Measurements from ENCODE around the gene GABBR1.

The GABBR1 gene

DNA sequence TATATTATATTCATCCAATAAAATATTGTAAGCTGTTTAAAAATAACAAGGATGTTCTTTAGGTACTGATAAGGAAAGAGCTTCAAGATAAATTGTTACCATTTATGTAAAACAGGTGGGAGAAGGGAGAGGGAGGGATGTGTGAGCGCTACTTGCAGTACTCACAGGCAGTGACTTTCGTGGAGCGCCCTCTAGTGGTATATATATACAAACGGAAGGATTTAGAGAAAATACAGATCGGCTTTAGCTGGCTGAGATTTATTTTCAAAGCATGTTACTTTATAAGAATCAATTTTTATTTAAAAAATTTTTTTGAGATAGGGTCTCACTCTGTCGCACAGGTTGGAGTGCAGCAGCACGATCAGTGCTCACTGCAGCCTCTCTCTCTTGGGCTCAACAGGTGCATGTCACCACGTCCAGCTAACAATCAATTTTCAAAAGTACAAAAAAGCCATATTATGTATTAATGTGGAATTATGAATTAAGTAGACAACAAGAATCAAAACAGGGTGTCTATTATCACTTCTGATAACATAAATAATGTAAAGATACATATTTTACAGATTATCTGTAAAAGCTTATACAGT lies 20.6 kb upstream of the GABBR1 start:
- DNase-seq (ENCODE audit: low read depth): peak; percentile 9

DNA sequence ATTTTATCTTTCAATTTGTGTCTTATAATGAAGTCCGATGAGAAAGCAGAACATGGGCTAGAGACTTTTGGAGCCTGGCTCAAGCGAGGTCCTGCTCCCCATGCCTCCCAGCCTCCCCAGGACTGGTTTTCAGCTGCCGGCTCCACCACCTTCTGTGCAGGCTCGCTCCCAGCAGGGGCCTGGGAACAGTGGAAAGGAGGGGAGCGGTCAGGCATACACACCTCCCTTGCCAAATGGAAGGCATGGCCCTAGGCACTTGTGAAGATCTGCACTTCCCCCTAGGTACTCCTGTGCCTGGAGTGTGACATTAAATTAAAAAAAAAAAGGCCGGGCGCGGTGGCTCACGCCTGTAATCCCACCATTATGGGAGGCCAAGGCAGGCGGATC lies 19.2 kb upstream of the GABBR1 start:
- DNase-seq (ENCODE audit: low read depth): no peak

DNA sequence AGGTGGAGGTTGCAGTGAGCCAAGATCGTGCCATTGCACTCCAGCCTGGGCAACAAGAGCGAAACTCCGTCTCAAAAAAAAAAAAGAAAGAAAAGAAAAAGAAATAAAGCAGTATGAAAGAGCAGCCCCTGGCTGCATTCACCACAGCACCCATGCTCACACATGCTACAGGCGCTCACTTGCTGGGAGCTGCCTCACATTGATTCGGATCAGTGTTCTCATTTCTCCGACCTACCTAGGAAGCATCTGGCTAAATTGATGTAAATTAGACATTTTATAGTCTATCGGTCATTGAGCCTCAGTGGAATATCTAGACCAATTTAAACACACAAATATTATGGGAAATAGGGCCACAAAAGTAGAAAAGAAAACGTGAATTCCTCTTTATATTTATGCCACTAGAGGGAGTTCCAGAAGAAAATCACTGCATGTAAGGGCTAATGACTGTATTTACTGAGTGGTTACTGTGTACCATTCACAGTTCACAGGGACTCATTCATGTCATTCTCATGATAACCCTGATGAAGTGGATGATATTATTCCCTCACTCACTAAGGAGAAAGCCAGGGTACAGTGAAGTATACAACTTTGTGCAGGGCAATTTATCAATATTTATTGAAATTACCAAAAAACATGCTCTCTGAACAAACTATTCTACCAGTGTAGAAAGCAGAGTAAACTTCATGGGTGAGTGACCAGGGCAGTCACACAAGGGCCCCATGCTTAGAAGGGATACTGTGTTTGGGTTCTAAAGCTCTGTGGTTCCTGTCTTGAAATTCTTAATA lies 18.6 kb upstream of the GABBR1 start:
- no peak for DNase-seq (ENCODE audit: low read depth)

DNA sequence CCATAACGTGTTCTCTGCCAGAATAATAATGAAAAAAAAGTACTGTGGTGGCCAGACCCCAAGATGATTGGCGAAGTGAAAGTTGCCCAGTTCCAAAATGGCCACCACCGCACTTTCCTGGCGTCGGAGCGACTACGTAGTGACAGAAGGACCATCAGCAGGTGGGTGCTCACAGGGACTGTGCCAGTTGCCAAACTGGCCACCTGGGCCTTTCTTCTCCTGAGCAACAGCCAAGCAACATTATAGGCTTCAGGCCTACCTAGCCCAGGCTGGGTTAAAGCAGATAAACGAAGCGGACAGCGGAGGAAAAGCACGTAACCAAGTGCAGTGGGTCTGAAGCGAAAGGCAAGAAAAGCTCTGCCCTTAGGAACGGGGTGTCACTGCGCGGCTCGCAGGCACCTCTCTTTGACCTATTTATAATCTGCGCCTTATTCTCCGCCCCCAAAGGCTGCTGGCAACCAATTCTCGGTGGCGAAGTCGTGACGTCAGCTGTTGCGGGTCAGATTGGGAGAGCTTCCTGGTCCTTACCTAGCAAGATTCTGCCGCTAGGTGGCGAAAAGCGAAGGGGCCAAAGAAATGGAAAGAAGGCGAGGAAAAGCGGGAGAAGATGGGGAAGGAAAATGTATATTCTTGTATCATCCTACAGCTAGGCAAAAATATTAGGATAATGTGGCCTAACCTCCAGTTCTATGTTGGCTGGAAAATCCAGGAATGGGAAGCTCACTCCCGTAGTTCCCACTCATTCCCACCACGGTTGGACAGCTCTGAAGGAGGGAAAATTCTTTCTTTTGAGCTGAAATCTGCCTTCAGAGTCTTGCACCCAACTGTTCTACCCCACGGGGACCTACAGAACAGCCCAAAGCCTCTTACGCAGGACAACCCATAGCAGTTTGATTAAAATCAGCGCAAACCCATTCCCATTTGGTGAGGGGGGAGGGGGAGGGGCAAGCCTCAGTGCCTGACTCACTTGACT lies 17.0 kb upstream of the GABBR1 start:
- peak; percentile 96 for DNase-seq (ENCODE audit: low read depth)

DNA sequence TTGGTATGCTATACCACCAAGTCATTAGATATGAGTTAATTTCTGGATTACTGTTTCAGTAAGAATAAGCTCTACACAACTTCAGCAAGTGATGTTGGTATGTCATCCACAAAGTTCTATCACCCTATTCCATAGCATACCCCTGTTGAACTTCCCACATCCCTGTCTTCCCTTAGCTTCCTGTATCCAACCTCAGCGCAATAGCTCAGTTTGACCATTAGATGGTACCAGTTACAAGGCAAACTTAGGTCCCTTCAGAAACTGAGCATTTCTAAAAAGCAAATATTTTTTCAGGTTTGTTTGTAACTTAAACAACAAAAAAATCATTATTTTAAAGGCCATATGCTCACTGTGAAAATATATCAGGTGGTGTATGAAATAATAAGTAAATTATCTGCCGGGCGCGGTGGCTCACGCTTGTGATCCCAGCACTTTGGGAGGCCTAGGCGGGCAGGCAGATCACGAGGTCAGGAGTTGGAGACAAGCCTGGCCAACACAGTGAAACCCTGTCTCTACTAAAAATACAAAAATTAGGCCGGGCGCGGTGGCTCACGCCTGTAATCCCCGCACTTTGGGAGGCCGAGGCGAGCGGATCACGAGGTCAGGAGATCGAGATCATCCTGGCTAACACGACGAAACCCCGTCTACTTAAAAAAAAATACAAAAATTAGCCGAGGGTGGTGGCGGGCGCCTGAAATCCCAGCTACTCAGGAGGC lies 15.1 kb upstream of the GABBR1 start:
- DNase-seq (ENCODE audit: low read depth): no peak

DNA sequence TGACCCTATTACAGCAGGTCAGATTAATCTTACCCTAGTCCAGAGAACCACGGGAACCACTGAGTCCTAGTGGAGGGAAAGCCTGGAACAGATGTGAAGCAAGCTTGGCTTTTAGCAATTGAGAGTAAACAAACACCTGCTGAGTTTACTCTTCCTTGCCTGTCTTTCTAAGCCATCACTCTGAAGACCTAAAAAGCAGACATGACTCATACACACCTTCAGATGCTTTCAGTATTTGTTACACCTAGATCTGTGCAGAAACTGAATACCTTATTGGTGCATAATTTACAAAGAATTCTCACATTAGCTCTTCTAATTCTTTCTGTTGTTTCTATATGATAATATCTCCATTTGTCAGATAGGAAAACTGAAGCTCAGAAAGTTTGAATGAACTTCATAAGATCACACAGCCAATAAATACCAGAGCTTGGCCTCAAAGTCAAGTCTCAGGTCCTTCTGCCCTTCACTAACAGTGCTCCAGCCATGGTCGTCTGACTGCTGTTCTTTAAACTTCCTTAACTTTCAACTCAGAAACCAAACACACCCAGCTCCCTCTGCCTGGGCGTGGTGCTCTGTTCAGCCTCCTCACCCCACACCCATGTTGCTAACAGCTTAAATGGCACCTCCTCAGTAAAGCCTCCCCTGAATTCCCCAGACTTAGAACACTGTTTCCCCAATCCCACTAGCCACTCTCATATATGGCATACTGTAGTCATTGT lies 8.6 kb upstream of the GABBR1 start:
- DNase-seq (ENCODE audit: low read depth): no peak

DNA sequence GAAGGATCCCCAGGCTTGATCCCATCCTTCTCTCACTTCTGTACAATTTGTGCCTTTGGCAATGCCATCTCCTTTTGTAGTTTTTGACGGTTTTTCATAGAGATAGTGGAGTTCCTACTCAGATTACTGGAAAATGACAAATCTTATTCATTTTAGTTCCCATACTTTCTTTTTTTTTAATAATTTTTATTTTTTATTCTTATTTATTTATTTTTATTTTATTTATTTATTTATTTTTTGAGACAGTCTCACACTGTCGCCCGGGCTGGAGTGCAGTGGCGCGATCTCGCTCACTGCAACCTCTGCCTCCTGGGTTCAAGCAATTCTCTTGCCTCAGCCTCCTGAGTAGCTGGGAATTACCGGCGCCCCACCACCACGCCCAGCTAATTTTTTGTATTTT lies 4.3 kb upstream of the GABBR1 start:
- DNase-seq (ENCODE audit: low read depth): no peak

DNA sequence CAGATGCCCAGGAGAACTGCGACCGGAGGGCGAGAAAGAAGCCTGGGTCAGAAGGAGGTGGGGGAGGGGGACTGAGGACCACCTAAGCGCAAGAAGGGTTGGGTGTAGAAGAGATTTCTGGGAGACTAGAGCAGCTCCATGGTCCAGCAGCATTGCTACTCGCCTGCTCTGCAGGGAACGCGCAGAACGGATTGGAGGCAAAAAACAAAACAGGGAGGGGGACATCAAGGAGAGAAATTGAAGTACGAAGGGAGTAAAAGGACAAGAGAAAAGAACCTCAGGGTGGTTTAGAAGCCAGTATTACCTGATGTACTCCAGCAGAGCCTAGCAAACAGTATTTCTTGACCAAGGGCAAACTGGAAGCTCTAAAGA lies 537 bp upstream of the GABBR1 start:
- no peak for DNase-seq (ENCODE audit: low read depth)

DNA sequence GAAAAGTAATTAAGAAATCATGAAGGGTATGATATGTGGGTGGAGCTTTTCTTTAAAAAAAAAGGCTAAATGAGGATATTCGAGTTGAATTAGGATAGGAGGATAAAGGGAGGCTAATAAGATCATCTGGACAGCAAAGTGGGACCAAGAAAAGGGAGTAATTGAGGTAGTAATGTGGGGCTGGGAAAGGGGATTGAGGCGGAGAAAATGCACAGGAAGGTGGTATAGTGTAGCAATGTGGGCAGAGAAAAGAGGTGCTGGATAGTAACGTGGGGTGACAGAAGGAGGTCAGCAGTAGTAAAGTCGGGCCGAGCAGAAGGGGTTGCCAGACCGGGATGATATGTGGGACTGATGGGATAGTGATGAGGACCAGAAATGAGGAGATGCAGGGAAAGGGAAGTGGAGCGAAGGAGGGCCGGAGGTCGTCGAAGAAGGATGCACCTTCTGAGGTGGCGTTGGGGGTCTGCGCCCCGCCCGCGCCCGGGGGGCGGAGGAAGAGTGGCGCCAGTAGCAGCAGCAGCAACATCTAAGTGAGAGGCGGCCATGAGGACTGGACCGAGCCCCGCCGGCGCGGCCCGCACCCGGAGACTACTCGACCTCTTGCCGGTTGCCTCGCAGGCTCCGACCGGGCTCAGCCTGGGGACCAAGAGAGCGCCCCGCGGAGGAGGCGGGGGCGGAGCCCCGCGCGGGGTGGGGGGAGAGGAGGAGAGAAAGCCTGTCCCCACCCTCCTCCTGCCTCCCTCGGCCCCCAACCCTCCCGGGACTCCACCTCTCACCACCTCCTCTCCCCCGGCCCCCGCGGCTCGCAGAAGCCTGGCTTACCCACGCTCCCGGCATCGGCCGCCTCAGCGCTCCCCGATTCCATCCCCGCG lies 887 bp downstream of the GABBR1 start:
- peak; percentile 69 for DNase-seq (ENCODE audit: low read depth)

DNA sequence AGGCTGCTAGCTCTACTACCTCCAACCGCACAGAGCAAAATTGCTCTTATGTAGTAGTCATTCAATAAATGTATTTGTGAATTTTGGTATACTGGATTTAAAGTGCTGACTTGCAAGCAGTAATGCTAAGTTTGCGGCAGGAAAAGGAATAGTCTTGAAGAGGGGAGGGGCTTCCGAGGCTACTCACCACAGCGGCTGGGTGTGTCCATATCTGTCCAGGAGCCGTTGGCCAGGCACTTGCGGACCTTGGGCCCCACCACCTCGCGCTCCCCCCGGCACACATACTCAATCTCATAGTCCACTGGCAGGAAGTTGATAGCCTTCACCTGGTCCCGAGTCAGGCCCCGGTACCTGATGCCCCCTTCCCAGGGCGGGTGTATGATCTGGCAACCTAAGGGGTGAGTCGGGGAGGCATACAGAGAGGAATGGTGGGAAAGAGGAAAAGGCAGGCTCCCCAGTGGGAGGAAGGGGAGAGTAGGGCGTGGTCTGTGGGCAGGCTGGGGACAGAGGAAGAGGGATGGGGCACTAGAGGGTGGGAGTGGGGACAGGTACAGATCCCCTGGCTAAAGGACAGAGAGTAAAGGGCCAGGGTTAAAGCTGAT lies 1.7 kb downstream of the GABBR1 start:
- DNase-seq (ENCODE audit: low read depth): no peak

DNA sequence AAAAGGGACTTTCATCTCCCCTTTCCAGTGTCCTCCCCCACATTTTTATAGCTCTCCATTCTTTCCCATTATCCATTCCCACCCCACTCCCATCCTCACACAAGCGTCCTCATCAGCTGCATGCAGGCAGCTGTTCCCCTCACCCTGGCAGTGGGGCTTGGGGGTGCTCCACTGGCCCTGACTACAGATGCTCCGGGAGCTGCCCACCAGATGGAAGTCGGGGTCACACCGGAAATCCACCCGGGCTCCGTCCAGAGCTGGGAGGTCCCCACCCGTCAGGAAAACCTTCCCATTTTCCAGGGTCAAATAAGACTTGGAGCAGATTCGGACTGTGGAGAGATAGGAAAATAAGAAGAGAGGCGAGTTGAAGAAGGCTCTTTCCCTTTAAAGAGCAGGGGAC lies 2.7 kb downstream of the GABBR1 start:
- DNase-seq (ENCODE audit: low read depth): no peak

DNA sequence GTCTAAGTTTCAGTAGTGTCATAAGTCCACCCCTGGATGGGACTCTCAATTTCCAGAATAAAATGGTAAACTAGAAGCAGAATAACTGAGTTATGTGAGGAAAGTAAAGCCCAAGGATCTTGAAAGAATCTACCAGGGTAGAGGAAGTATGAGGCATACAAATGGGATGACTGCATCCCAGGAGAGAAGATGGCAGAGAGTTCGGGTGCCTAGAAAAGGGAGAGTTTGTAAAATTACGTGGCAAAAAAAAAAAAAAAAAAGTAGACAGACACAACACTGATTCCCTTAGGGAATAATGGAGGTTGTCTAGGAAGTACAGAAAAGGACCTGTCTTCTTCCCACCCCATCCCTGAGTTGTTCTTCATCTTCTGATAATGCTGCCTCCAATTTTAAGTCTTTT lies 3.4 kb downstream of the GABBR1 start:
- no peak for DNase-seq (ENCODE audit: low read depth)

DNA sequence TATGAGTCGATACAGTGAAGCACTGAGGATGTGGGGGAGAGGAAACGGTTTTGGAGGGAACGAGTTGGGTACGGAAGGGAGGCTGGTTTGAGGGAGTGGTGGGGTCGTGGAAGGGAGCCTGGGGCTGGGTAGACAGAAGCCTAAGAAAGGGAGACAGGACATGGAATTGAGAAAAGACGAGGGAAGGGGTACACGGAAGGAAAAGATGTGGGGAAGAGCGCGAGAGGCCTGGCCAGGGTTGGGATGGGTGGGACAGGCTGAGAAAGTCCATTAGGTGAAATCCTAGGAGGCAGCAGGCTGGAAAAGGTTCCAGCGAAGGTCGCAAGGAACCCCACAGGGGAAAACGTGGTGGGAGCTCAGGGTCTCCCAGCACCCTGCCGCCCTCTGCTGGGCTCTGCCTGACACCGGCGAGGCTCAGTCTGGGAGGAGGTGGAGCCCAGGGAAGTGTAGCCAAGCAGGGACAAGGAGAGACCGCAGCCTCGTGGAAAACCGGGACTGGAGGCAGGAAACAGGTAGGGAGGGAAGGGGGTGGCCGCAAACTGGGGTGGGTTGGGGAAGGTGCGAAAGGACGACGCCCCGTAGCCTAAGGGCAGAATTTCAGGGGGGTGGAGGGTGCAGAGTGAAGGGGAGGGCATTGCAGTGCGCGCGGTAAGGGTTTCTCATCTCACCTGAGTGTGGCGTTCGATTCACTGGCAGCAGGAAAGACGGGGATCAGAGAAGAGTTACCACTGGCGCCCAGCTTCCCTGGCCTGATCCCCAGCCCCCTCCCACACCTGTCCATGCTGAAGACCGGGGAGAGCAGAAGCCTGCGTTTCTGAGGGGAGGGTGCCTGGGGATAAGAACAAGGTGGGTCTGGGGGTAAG lies 4.3 kb downstream of the GABBR1 start:
- DNase-seq (ENCODE audit: low read depth): peak; percentile 38

DNA sequence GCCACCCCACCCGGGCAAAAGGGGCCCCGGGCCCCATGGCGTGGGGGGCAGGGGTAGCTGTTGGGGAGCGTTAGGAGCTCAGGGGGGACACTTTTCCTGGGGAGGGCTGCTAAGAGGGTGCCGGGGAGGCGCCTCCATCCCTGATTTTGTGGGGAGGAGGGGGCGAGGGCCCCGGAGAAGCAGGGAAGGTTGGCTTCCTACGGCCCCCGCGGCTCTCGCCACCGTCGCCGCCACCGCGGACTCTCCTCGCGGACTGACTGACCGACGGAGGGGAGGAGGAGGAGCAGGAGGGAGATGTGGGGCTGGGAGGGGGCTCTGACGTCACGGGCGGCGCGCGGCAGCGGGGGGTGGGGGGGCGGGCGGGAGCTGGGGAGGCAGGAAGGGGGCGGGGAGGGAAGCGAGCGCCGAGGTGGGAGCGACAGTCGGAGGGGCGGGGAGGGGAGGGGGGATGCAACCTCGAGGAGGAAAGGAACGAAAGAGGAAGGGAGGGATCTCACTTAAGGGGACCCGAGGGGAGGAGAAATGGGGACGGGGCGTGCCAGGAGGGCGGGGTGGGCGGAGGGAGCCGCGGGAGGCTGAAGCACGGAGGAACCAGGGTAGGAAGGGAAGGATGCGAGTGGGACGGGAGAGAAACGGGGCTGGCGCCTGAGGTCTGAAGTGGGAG lies 5.1 kb downstream of the GABBR1 start:
- DNase-seq (ENCODE audit: low read depth): peak; percentile 72

DNA sequence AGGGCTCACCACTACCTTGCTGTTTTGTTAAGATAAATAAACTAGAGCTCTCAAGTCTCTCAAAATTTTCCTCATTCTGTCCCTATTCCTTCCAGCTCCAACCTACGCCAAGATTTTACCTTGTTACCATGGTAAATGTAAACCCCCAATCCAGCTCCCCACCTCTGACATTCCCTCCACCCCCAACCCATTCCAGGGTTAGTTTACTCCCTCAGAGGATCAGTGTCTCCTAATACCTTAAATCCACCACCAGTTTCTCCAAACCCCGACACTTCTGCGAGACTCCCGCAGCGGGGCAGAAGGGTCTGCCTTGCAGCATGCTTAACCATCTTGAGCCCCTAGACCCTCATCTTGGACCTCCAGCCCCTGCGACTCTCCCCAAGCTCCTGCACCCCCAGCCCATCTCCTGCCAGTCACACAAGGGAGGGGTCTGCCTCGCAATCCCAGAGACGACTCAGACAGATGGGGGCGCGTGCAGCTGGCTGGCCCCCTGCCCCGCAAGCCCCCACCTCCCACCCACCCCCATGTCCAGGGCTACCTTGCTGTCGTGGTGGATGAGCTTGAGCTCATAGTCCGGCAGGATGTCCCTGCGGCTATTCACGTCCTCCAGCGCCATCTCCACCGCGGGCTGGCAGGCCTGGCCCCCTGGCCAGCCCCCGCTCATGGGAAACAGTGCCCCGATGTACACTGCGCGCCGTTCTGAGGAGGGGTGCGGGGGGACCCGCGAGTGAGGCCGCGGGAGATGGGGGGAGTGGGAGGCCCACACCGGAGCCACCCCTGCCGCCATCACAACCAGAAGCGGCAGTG lies 5.8 kb downstream of the GABBR1 start:
- DNase-seq (ENCODE audit: low read depth): no peak

DNA sequence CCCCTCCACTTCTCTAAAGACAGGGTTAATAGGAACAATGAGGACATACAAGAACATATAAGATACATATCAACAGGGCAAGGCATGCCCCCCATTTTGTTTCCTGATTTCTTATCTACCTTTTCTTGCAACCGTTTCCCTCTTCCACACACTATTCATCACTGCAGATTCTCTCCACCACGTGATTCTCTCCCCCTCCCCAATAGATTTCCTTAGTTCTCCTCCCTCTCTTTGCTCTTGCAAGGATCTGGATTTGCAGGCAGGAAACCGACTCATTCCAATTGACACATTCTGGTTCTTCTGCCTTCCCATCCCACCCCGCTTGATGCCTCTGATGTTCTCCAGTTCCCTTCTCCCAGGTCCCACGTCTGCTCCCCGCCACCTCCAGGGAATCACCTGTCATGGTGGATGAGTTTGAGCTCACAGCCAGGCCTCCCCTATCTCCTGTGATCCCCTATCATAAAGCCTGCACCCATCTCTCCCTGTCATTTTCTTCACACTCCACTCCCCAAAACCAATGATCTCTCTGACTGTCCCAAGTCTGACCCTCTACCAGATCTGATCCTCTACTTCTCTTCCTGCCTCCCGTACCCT lies 7.5 kb downstream of the GABBR1 start:
- no peak for DNase-seq (ENCODE audit: low read depth)

DNA sequence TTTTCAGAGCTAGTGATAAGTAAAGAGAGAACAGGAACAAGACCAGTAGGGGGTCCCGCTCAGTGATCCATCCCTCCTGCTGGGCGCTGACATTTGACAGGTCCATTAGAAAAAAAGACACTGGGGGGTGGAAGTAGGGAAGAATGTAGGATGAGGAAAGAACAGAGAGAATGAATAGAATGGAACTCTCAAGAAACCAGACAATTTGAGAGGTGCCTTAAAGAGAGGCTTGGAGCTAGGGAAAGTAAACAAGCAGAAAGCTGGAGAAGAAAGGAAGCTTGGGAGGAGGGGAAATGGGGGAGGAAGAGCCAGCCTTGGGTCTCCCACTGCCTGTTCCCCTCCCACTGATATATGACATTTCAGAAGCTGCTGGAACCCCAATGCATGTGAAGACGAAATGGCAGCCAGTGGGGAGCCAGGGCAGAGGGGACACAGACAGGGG lies 8.4 kb downstream of the GABBR1 start:
- DNase-seq (ENCODE audit: low read depth): no peak

All from T-helper 22 cell (primary cell).